GM06990 (cell line): ENCODE results near the gene PNLDC1.
A peak's percentile ranks its signal among the peaks of the same experiment; 100 is the strongest.

ENCODE experiments used
- DNase-seq: peaks from one replicate; pipeline ENCODE4 v3.0.0-alpha.2; 2011; ENCODE audit not compliant: insufficient read length; ENCODE audit errors: extremely low read depth
- H3K27me3 ChIP-seq: replicated peaks from 2 replicates; pipeline ENCODE4 v1.6.0; 2011; ENCODE audit warnings: low read length; ENCODE audit not compliant: control insufficient read depth, insufficient read depth
- H3K36me3 ChIP-seq: 2 replicates; pipeline ENCODE4 v1.5.1; 2011; ENCODE audit warnings: low read length; ENCODE audit not compliant: control insufficient read depth, insufficient read depth
- H3K4me3 ChIP-seq: replicated peaks from 2 replicates; pipeline ENCODE4 v1.5.1; 2011; ENCODE audit warnings: low read depth, mild to moderate bottlenecking, control low read depth, low read length
- TF ChIP-seq, protein P1 (sequence below): IDR thresholded peaks from 2 replicates; pipeline ENCODE4 v1.5.1; 2011; ENCODE audit warnings: low read length, control low read depth, mild to moderate bottlenecking, inconsistent platforms; ENCODE audit not compliant: insufficient read depth, poor library complexity, severe bottlenecking

The PNLDC1 gene

GRCh38 chr6:159761873-159762680 is 38.0 kb upstream of the PNLDC1 start, which contains the start of gene ACAT2:
TSS of gene ACAT2 (plus strand) at chr6:159762045. CDS start at chr6:159762088, 43 bp downstream.
- Histone ChIP-seq H3K4me3 (peak within 1 kb of the TSS; percentile 98), H3K27me3 (no peaks in the 10 kb centered on the region), H3K36me3 (peaks cover 11% of the 10 kb centered on the region)
- peak; percentile 92 for DNase-seq
- TF ChIP-seq, protein P1, sequence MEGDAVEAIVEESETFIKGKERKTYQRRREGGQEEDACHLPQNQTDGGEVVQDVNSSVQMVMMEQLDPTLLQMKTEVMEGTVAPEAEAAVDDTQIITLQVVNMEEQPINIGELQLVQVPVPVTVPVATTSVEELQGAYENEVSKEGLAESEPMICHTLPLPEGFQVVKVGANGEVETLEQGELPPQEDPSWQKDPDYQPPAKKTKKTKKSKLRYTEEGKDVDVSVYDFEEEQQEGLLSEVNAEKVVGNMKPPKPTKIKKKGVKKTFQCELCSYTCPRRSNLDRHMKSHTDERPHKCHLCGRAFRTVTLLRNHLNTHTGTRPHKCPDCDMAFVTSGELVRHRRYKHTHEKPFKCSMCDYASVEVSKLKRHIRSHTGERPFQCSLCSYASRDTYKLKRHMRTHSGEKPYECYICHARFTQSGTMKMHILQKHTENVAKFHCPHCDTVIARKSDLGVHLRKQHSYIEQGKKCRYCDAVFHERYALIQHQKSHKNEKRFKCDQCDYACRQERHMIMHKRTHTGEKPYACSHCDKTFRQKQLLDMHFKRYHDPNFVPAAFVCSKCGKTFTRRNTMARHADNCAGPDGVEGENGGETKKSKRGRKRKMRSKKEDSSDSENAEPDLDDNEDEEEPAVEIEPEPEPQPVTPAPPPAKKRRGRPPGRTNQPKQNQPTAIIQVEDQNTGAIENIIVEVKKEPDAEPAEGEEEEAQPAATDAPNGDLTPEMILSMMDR, result no peak

GRCh38 chr6:159762681-159763293 is 37.3 kb upstream of the PNLDC1 start:
- TF ChIP-seq, protein P1, result no peak
- Histone ChIP-seq H3K36me3 (peaks cover 11% of the 10 kb centered on the region), H3K27me3 (no peaks in the 10 kb centered on the region), H3K4me3 (peak overlapping the region; percentile 98)
- no peak for DNase-seq

- Histone ChIP-seq H3K4me3 (no peak overlapping the region), H3K27me3 (no peaks in the 10 kb centered on the region), H3K36me3 (peaks cover 13% of the 10 kb centered on the region)
- DNase-seq, result no peak
- TF ChIP-seq, protein P1, result no peak
Measured at GRCh38 chr6:159766906-159767305, 33.2 kb upstream of the PNLDC1 start.

DNA sequence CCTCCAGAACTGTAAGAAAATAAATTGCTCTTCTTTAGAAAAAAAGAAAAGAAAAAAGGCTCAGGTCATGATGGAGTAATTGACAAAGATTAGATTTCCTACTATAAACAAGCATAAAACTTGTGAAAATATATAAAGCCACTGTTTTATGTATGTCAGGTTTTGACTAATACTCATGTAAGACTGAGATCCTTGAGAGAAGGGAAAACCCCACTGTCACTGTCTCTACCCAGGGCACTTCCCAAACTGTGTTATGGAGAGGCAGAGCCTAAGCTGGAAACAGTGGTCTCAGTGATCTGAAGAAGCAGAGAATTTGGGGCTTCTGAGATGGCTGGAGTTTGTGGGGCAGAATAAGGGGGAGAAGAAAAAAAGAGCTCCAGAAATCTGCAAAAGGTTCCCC is 30.6 kb upstream of the PNLDC1 start:
- TF ChIP-seq, protein P1, result no peak
- no peaks in the 10 kb centered on the region for H3K27me3 ChIP-seq
- H3K36me3 ChIP-seq, result peaks cover 11% of the 10 kb centered on the region
- H3K4me3 ChIP-seq, result no peak overlapping the region
- DNase-seq, result no peak

DNA sequence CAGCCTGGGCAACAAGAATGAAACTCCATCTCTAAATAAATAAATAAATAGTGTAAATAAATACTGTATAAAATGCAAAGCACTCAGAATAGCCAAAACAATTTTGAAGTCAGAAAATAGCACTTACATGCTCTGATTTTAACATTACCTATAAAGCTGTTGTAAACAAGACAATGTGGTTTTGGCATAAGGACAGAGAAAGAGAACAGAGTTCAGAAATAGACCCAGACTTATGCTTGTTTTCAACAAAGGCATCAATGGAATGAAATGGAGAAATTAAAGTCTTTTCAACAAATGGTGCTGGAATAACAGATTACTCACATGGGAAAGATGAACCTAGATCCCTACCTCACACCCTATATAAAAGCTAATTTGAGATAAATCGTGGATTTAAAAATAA is 27.9 kb upstream of the PNLDC1 start:
- Histone ChIP-seq H3K36me3 (peaks cover 13% of the 10 kb centered on the region), H3K4me3 (no peak overlapping the region), H3K27me3 (no peaks in the 10 kb centered on the region)
- TF ChIP-seq, protein P1, result no peak
- DNase-seq, result no peak
